ENCODE measurements around the gene PTGS1.

DNA sequence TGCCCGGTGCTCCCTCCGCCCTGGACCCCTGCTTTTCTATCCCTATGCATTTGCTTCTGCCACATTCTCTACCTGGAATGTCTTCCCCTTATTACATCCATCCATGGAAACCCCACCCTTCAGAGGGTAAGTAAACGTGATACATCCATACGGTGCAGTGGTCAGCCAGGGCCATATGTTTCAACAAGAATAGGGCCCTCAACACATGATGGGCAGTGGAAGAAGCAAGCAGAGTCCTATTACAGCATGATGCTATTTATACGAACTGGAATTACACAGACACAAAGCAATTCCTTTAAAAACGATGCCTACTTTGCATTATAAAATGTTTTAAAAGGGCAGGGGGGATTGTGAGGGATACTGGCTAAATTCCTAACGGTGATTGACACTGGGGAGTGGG lies 38.2 kb upstream of the PTGS1 start:
- TF ChIP-seq POLR2A (IDR thresholded peaks at IDR 0.05): no peak
- TF ChIP-seq, protein P1, sequence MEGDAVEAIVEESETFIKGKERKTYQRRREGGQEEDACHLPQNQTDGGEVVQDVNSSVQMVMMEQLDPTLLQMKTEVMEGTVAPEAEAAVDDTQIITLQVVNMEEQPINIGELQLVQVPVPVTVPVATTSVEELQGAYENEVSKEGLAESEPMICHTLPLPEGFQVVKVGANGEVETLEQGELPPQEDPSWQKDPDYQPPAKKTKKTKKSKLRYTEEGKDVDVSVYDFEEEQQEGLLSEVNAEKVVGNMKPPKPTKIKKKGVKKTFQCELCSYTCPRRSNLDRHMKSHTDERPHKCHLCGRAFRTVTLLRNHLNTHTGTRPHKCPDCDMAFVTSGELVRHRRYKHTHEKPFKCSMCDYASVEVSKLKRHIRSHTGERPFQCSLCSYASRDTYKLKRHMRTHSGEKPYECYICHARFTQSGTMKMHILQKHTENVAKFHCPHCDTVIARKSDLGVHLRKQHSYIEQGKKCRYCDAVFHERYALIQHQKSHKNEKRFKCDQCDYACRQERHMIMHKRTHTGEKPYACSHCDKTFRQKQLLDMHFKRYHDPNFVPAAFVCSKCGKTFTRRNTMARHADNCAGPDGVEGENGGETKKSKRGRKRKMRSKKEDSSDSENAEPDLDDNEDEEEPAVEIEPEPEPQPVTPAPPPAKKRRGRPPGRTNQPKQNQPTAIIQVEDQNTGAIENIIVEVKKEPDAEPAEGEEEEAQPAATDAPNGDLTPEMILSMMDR (IDR thresholded peaks at IDR 0.05): no peak
- no peak for TF ChIP-seq EP300 (IDR thresholded peaks at IDR 0.05)
